DOHH2 (cell line): Measurements from ENCODE around the gene MVB12B.

Experiments
- CTCF ChIP-seq: fragments of 200-600 bp; sonication (generic); IDR thresholded peaks from one replicate; pipeline ENCODE4 v1.5.1; 2014; ENCODE audit warnings: antibody characterized with exemption, mild to moderate bottlenecking, low read depth, low read length; ENCODE audit not compliant: poor library complexity, severe bottlenecking
- EZH2phosphoT487 ChIP-seq: fragments of 200-600 bp; sonication (generic); IDR thresholded peaks from 2 replicates; pipeline ENCODE4 v1.6.1; 2017; ENCODE audit warnings: borderline replicate concordance, mild to moderate bottlenecking, antibody characterized with exemption, low read length, moderate library complexity, mixed read lengths

- TF ChIP-seq CTCF (no peak), EZH2phosphoT487 (no peak)
Measured at GRCh38 chr9:126464694-126465441, 138.2 kb downstream of the MVB12B start.
